Measurements from ENCODE around the gene TRIM43B. TPM values are rescaled to one million over a fixed set of nuclear protein-coding genes. Genes with fewer than 3 reads are reported as not detected.
"Not testable (repeated sequence)": the region's sequence is repeated elsewhere in the genome, so short reads cannot be mapped to it uniquely, and the experiment has no call there.

The TRIM43B gene
- total RNA-seq, 1 donor from 2014 or later = not detected

DNA sequence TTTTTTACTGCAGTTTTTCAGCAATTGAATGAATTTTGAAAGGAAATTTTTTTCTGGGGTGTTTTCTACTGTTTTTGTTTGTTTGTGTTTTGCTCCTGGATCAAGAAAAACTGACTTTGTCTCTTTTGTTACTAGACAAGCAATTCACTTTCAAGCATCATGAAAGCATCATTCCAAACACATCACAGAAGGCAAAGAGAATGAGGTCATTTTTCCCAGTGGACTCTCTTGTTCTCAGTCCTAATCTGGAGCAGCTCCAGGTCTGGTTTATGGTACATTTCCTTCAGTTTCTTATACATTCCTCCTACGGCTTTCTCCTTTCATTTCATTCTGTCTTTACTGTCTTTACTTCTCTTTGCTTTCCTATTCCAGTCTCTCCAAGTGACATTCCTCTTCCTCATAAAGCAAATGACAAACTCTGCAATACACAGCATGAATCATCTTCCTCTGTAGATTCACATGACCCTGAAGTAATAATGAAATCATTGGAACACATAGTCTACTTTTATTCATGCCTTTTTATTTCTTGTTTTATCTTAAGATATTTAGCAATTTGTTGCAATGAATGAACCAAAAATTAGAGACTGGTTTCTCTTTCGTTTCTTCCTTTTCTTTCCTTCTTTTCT, 42.0 kb downstream of the TRIM43B start:
- H3K9ac ChIP-seq; H3F3A ChIP-seq (ENCODE audit: low read depth); H3K4me3 ChIP-seq; H3K4me2 ChIP-seq; H3K36me3 ChIP-seq; H3K36me3 Mint-ChIP-seq; DNase-seq (ENCODE audit: low spot score); H3K4me1 Mint-ChIP-seq; H3K9me3 ChIP-seq (ENCODE audit: low read depth); H3K27me3 Mint-ChIP-seq (ENCODE audit: insufficient read depth, low read depth); H3K27ac ChIP-seq; H3K9me3 Mint-ChIP-seq; H3K4me1 ChIP-seq; H3K27me3 ChIP-seq; H4K20me1 ChIP-seq (ENCODE audit: low read depth); H3K79me2 ChIP-seq (ENCODE audit: low read depth); H3K27ac Mint-ChIP-seq; H3K4me3 Mint-ChIP-seq; H2AFZ ChIP-seq (replicated peaks): not testable (repeated sequence)

- not testable (repeated sequence) for H3K36me3 Mint-ChIP-seq; H3K27me3 ChIP-seq; H3F3A ChIP-seq (ENCODE audit: low read depth); H3K36me3 ChIP-seq; H3K27me3 Mint-ChIP-seq (ENCODE audit: insufficient read depth, low read depth); H4K20me1 ChIP-seq (ENCODE audit: low read depth); H3K9me3 ChIP-seq (ENCODE audit: low read depth); H3K9ac ChIP-seq; H3K27ac ChIP-seq; H3K4me1 Mint-ChIP-seq; H3K79me2 ChIP-seq (ENCODE audit: low read depth); H3K4me2 ChIP-seq; H3K9me3 Mint-ChIP-seq; H3K4me3 ChIP-seq; H3K4me3 Mint-ChIP-seq; DNase-seq (ENCODE audit: low spot score); H3K27ac Mint-ChIP-seq; H3K4me1 ChIP-seq; H2AFZ ChIP-seq (replicated peaks)
These were observed 48.7 kb downstream of the TRIM43B start for GRCh38 chr2:95435872-95436209.

- H3K9ac ChIP-seq; H3K27me3 Mint-ChIP-seq (ENCODE audit: insufficient read depth, low read depth); H3K27ac Mint-ChIP-seq; DNase-seq (ENCODE audit: low spot score); H3K9me3 Mint-ChIP-seq; H3K4me1 Mint-ChIP-seq; H3K36me3 Mint-ChIP-seq; H2AFZ ChIP-seq (replicated peaks); H3K4me1 ChIP-seq; H4K20me1 ChIP-seq (ENCODE audit: low read depth); H3K4me3 ChIP-seq; H3K9me3 ChIP-seq (ENCODE audit: low read depth); H3F3A ChIP-seq (ENCODE audit: low read depth); H3K4me2 ChIP-seq; H3K27ac ChIP-seq; H3K4me3 Mint-ChIP-seq; H3K27me3 ChIP-seq; H3K36me3 ChIP-seq; H3K79me2 ChIP-seq (ENCODE audit: low read depth): not testable (repeated sequence)
These were observed 49.2 kb downstream of the TRIM43B start for GRCh38 chr2:95435162-95435871.

DNA sequence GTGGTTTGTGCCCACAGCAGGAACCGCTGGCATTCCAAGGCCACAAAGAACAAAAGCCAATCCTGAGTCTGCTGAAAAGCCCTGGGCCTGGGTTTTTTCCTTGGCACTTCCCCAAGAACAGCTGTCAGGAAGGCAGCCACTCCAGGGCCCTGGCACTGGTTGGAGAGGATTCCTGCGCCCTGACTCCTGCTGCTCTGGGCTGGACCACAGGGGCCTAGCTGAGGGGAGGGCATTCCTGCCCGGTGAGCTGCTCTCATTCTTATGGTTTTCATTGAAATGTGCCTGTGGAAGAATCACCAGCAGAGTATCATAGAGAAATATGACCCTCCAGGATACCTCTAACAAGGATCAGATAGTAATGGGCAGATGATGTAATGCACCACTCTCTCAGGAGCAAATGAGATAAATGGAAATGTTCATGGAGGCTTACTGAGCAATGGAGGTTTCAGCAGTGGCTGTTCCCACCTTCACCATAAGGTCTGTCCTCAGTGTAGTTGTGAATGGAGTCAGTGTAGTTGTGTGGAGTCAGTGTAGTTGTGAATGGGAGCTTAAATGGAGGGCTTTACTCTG, 50.0 kb downstream of the TRIM43B start:
- H3K27me3 ChIP-seq; H3K4me1 ChIP-seq; H3K9me3 ChIP-seq (ENCODE audit: low read depth); H3K27me3 Mint-ChIP-seq (ENCODE audit: insufficient read depth, low read depth); H4K20me1 ChIP-seq (ENCODE audit: low read depth); H3K4me3 Mint-ChIP-seq; H3F3A ChIP-seq (ENCODE audit: low read depth); H3K4me2 ChIP-seq; H3K4me3 ChIP-seq; H3K9ac ChIP-seq; H3K27ac ChIP-seq; DNase-seq (ENCODE audit: low spot score); H3K36me3 Mint-ChIP-seq; H3K79me2 ChIP-seq (ENCODE audit: low read depth); H3K36me3 ChIP-seq; H3K4me1 Mint-ChIP-seq; H3K27ac Mint-ChIP-seq; H2AFZ ChIP-seq (replicated peaks); H3K9me3 Mint-ChIP-seq: not testable (repeated sequence)

DNA sequence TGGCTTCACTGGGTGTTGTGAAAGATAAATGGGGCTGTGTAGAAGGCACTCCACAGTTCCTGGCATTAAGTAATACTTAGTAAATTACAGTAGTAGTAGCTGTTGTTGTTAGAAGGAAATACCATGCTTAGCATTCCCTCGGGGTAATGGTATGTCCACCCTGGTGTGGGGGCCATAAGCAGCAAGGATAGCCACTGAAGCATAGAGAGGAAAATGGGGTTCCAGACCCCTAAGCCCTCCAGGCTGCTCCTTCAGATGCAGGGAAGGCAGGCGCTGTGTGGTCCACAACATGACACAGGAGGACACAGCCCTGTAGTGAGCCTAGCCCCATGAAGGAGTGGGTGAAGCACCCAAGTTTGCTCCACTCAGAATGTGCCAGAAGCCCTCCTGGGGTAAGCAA, 50.6 kb downstream of the TRIM43B start:
- not testable (repeated sequence) for H3K4me1 Mint-ChIP-seq; H3K4me3 ChIP-seq; H3K9me3 Mint-ChIP-seq; H3K4me3 Mint-ChIP-seq; H3K4me1 ChIP-seq; H3K27ac Mint-ChIP-seq; H2AFZ ChIP-seq (replicated peaks); H3K27ac ChIP-seq; H3K27me3 ChIP-seq; H3K9me3 ChIP-seq (ENCODE audit: low read depth); H3K79me2 ChIP-seq (ENCODE audit: low read depth); DNase-seq (ENCODE audit: low spot score); H3F3A ChIP-seq (ENCODE audit: low read depth); H3K4me2 ChIP-seq; H3K36me3 ChIP-seq; H3K36me3 Mint-ChIP-seq; H3K27me3 Mint-ChIP-seq (ENCODE audit: insufficient read depth, low read depth); H3K9ac ChIP-seq; H4K20me1 ChIP-seq (ENCODE audit: low read depth)

GRCh38 chr2:95433373-95433772, 51.2 kb downstream of the TRIM43B start:
- H3F3A ChIP-seq (ENCODE audit: low read depth); H3K27me3 ChIP-seq; H3K27me3 Mint-ChIP-seq (ENCODE audit: insufficient read depth, low read depth); H3K36me3 ChIP-seq; H4K20me1 ChIP-seq (ENCODE audit: low read depth); H3K27ac ChIP-seq; H3K36me3 Mint-ChIP-seq; H3K4me1 ChIP-seq; H2AFZ ChIP-seq (replicated peaks); H3K4me1 Mint-ChIP-seq; H3K79me2 ChIP-seq (ENCODE audit: low read depth); H3K4me3 Mint-ChIP-seq; H3K27ac Mint-ChIP-seq; H3K4me3 ChIP-seq; H3K9me3 Mint-ChIP-seq; H3K4me2 ChIP-seq; DNase-seq (ENCODE audit: low spot score); H3K9me3 ChIP-seq (ENCODE audit: low read depth); H3K9ac ChIP-seq: not testable (repeated sequence)

DNA sequence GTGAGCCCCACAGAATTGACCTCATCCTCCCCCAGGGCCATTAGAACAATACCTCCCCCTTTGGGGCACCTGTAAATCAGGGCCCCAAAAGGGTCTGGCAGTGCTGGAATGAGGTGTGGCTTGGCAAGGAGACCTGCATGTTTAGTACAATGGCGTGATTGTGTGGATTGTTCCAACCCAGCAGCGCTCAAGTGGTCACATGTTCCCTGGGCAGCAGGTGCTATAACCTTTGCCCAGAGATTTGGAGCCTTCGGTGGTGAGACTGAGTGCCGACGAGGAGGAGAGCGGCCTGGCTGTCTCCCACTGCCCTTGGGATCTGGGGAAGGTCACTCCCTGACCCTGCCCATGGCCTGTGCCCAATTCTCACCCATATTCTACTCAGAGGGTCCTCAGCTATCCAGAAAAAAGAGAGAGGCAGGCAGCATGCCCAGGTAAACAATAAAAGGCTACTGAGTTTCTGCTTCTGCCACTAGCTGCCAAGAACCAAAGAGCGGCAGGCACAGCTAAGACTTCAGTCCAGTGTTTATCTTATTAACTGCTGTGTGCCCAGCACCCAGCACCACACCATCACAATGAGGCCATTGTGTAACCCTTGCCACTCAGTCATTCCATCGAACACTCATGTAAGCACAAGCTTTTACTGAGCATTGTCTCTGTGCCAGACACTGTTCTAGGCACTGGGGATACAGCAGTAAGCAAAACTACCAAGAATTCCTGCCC, 54.6 kb downstream of the TRIM43B start:
- H3K4me1 Mint-ChIP-seq; H4K20me1 ChIP-seq (ENCODE audit: low read depth); H3K36me3 ChIP-seq; H3K4me3 ChIP-seq; H3K27ac ChIP-seq; H3K4me3 Mint-ChIP-seq; H3K4me1 ChIP-seq; H3F3A ChIP-seq (ENCODE audit: low read depth); H3K9ac ChIP-seq; H3K79me2 ChIP-seq (ENCODE audit: low read depth); H3K27ac Mint-ChIP-seq; H3K9me3 ChIP-seq (ENCODE audit: low read depth); H3K27me3 Mint-ChIP-seq (ENCODE audit: insufficient read depth, low read depth); H2AFZ ChIP-seq (replicated peaks); DNase-seq (ENCODE audit: low spot score); H3K4me2 ChIP-seq; H3K9me3 Mint-ChIP-seq; H3K36me3 Mint-ChIP-seq; H3K27me3 ChIP-seq: not testable (repeated sequence)
